SK-N-MC (cell line): ENCODE results near the gene KRT9.

ENCODE experiments used
- DNase-seq: peaks from one replicate; pipeline ENCODE4 v3.0.0-alpha.2; 2011; ENCODE audit warnings: low read depth, low spot score
- H3K27ac ChIP-seq: fragments of 200-600 bp; sonication (generic); 2 replicates; pipeline ENCODE4 v1.5.1; 2016; ENCODE audit warnings: mixed run types
- H3K36me3 ChIP-seq: fragments of 200-600 bp; sonication (generic); 2 replicates; pipeline ENCODE4 v1.6.1; 2017; ENCODE audit warnings: antibody characterized with exemption, low read length, mixed read lengths; ENCODE audit not compliant: insufficient read depth
- H3K4me3 ChIP-seq: fragments of 200-600 bp; sonication (generic); 2 replicates; pipeline ENCODE4 v1.5.1; 2016
- H3K9ac ChIP-seq: fragments of 200-600 bp; sonication (generic); 2 replicates; pipeline ENCODE4 v1.8.0; 2017; ENCODE audit warnings: mixed run types, mixed read lengths; ENCODE audit not compliant: insufficient read length
- H3K9me3 ChIP-seq: fragments of 200-600 bp; sonication (generic); 2 replicates; pipeline ENCODE4 v1.6.1; 2017; ENCODE audit warnings: low read depth, mild to moderate bottlenecking, antibody characterized with exemption, low read length, moderate library complexity, mixed read lengths
- EZH2 ChIP-seq: fragments of 200-600 bp; sonication (generic); IDR thresholded peaks from one replicate; pipeline ENCODE4 v1.6.1; 2017; ENCODE audit warnings: antibody characterized with exemption
- FOXP2 ChIP-seq: optimal IDR thresholded peaks from 2 replicates; pipeline ENCODE3; 2011; ENCODE audit warnings: mild to moderate bottlenecking, moderate library complexity; ENCODE audit not compliant: insufficient read depth; ENCODE audit errors: extremely low read length, control extremely low read depth
- POLR2AphosphoS5 ChIP-seq: IDR thresholded peaks from 2 replicates; pipeline ENCODE4 v1.6.1; 2012; ENCODE audit warnings: mild to moderate bottlenecking, low read depth, low read length, borderline replicate concordance

The KRT9 gene

DNA sequence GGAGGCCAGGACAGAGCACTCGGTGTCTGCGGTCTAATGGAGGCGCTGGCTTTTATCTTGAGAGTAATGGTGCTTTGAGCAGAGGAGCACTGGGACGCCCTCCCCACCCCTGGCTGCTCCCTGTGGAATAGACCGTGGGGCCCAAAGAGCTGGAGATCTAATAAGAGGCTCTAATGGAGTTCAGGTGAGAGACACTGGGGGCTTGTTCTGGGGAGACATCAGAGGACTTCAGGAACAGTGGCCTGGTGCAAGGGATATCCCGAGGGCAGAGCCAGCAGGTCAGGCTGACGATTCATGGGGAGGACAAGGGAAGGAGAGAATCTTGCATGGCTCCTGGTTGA, 34.3 kb downstream of the KRT9 start:
- no peak for DNase-seq
- no peak overlapping the region for H3K27ac ChIP-seq
- no peaks in the 10 kb centered on the region for H3K36me3 ChIP-seq
- H3K4me3 ChIP-seq, result no peak overlapping the region
- H3K9ac ChIP-seq, result no peak overlapping the region
- no peak for TF ChIP-seq EZH2
- no peak for TF ChIP-seq POLR2AphosphoS5
- no peak for TF ChIP-seq FOXP2
- no peaks in the 10 kb centered on the region for H3K9me3 ChIP-seq

DNA sequence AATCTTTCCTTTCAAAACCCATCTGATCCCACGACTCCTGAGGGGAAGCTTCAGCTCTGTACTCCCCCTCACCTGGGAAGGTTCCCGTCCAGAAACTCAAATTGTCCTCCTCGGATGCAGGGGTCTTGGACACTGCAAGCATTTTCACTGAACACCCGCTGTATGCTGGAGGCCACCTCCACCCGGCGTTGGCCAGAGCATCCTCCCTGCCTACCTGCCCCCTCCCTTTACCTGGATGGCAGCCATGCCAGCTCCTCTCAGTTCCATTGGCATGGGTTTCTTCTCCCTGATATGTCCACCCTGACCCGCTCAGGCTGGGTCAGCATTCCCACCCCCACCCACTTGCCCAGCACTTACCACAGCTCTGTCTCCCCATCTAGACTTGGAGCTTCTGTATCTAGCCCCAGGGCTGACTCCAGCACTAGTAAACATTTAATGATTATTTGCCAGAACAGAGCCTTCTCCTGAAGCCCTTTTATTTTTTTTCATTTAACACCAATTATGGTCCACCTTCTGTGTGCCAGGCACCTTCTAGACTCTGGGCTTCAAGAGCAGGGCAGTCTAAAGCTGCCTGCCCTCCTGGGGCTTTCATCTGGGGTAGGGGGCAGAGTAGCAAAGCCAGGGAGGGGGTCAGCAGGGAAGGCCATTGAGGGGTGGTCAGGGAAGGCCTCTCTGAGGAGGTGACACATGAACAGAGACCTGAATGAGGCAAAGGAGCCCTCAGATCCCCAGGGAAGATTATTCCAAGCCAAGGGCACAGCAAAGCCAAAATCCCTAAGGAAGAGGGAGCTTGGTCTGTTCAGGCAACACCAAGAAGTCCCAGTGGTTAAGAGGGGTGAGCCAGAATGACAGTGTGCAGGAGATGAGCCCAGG, 34.9 kb downstream of the KRT9 start:
- H3K4me3 ChIP-seq, result no peak overlapping the region
- TF ChIP-seq EZH2 (no peak), FOXP2 (no peak), POLR2AphosphoS5 (no peak)
- DNase-seq, result no peak
- no peaks in the 10 kb centered on the region for H3K9me3 ChIP-seq
- H3K27ac ChIP-seq, result no peak overlapping the region
- H3K36me3 ChIP-seq, result no peaks in the 10 kb centered on the region
- H3K9ac ChIP-seq, result no peak overlapping the region

DNA sequence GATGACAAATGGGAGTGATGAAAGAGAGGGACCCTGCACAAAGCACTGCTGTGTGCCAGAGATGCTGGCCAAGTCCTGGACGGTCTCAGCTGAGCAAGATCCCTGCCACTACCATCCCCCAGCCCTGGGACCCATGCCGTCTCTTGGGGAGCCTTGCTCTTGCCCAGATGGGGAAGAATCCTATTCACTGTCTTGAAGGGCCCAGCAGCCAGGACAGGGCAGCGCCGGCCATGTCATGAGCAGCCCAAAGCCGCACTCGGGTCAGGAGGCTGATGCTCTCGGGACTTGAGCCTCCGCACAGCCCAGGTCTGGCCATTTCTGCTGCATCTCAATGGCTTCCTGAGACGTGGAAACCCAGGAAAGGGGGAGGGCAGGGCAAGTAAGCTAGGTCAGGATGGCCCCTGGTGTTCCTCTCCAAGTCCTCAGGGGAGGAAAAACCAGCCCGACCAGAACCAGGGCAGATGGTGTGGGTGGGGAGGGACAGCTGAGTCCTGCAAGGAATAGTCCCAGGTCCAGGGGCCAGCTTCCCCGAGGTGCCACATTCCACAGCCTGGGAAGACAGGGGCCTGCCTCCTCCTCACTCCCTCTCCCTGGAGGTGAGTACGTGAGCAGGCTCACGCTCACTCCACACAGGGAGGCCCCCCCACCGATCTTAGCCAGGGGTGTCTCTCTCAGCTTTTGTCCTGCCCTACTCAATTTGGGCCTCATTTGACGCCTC, 35.9 kb downstream of the KRT9 start:
- TF ChIP-seq EZH2 (no peak), FOXP2 (no peak), POLR2AphosphoS5 (no peak)
- DNase-seq, result no peak
- H3K27ac ChIP-seq, result no peak overlapping the region

DNA sequence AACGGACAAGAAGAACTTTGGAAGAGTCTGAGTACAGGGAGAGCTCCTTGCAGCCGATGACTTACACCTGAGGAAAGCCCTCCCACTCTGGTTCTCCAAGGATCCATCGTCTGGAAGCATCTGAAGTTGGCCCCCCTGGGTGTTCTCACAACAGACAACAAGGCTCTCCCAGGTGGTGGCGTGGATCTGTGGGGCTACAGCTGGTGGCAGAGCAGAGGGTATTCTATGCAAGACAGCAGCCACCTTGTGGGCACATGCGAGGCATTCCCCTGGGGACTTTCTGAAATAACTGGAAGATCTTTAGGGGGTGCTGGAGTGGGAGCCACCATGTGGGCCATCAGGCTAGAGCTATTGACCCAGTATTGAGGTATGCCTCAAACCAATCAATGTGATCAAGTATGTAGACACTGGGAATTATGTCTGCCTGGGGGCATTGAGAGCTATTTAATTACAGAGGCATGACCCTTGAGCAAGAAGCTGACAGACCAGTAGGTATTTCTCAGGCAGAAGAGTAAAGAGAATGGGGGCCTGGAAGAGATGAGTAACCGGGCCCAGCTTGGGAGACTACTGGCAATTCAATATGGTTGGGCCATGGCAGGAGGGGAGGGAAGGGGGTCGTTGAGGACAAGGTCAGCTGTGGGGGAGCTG, 36.8 kb downstream of the KRT9 start:
- Histone ChIP-seq H3K4me3 (no peak overlapping the region), H3K9me3 (no peaks in the 10 kb centered on the region)
- no peak for DNase-seq

More for the DNA sequence above, 35.9 kb downstream of the KRT9 start:
- Histone ChIP-seq H3K36me3 (no peaks in the 10 kb centered on the region), H3K4me3 (no peak overlapping the region), H3K9ac (no peak overlapping the region), H3K9me3 (no peaks in the 10 kb centered on the region)

DNA sequence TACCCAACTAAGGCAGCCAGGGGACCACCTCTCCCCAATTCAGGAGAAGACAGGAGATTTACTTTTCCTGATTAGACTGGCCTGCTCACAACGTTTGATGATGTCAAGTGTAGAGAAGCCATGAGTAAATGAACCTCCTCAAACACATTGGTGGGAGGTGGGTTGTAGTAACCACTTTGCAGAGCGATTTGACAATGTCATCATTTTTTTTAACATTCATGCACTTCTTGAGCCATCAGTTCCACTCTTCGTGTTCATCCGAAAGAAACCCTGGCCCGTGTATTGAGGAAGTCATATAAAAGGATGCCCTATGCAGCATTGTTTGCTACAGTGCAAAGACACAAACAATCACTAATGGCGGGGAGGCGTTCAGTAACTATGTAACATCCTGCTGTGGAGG, 38.2 kb downstream of the KRT9 start:
- TF ChIP-seq POLR2AphosphoS5, result no peak
- TF ChIP-seq EZH2, result no peak
- TF ChIP-seq FOXP2, result no peak
- Histone ChIP-seq H3K36me3 (no peaks in the 10 kb centered on the region), H3K27ac (no peak overlapping the region), H3K9ac (no peak overlapping the region), H3K4me3 (no peak overlapping the region), H3K9me3 (no peaks in the 10 kb centered on the region)
- DNase-seq, result no peak

More for the DNA sequence above, 36.8 kb downstream of the KRT9 start:
- Histone ChIP-seq H3K9ac (no peak overlapping the region), H3K36me3 (no peaks in the 10 kb centered on the region), H3K27ac (no peak overlapping the region)
- TF ChIP-seq EZH2, result no peak
- TF ChIP-seq POLR2AphosphoS5, result no peak
- TF ChIP-seq FOXP2, result no peak

- Histone ChIP-seq H3K27ac (no peak overlapping the region), H3K4me3 (no peak overlapping the region), H3K9me3 (no peaks in the 10 kb centered on the region), H3K9ac (no peak overlapping the region), H3K36me3 (no peaks in the 10 kb centered on the region)
- TF ChIP-seq FOXP2 (no peak), EZH2 (no peak), POLR2AphosphoS5 (no peak)
- no peak for DNase-seq
Measured at GRCh38 chr17:41532947-41533570, 38.8 kb downstream of the KRT9 start.

- Histone ChIP-seq H3K36me3 (no peaks in the 10 kb centered on the region), H3K4me3 (no peak overlapping the region), H3K27ac (no peak overlapping the region), H3K9ac (no peak overlapping the region), H3K9me3 (no peaks in the 10 kb centered on the region)
- TF ChIP-seq POLR2AphosphoS5 (no peak), EZH2 (no peak), FOXP2 (no peak)
- DNase-seq, result no peak
Measured at GRCh38 chr17:41531993-41532392, 39.9 kb downstream of the KRT9 start.
